Liver (tissue), 3 donors: ENCODE data around the gene SORBS2.

Experiments
- JUND ChIP-seq, 2 donors: IDR thresholded peaks; 2 replicates each; pipeline ENCODE4 v1.6.1; 2016; ENCODE audit warnings: antibody characterized with exemption in 2 of 2
- RAD21 ChIP-seq, 2 donors: IDR thresholded peaks; 2 replicates each; pipeline ENCODE4 v1.6.1; 2016; ENCODE audit warnings: antibody characterized with exemption in 2 of 2, mild to moderate bottlenecking in 2 of 2
- TAF1 ChIP-seq: conservative IDR thresholded peaks from 2 replicates; pipeline ENCODE4 v1.6.1; 2016; ENCODE audit warnings: antibody characterized with exemption, mild to moderate bottlenecking
- TF ChIP-seq, protein P1 (sequence below): fragments of 150-350 bp; IDR thresholded peaks from 2 replicates; pipeline ENCODE4 v1.5.1; 2017; ENCODE audit warnings: improper control_type of control experiment, low read depth, low read length; ENCODE audit not compliant: missing input control
- TF ChIP-seq, protein P2 (sequence below): IDR thresholded peaks from 2 replicates; pipeline ENCODE4 v1.6.1; 2016; ENCODE audit warnings: antibody characterized with exemption
- TF ChIP-seq, protein P3 (sequence below): IDR thresholded peaks from 2 replicates; pipeline ENCODE4 v1.6.1; 2016; ENCODE audit warnings: antibody characterized with exemption, mild to moderate bottlenecking
- TF ChIP-seq, protein P4 (sequence below): IDR thresholded peaks from 2 replicates; pipeline ENCODE4 v1.6.1; 2016; ENCODE audit warnings: antibody characterized with exemption
- TF ChIP-seq, protein P5 (sequence below): IDR thresholded peaks from 2 replicates; pipeline ENCODE4 v1.6.1; 2016; ENCODE audit warnings: antibody characterized with exemption
- donor health status: healthy.
- donor health status: healthy.

DNA sequence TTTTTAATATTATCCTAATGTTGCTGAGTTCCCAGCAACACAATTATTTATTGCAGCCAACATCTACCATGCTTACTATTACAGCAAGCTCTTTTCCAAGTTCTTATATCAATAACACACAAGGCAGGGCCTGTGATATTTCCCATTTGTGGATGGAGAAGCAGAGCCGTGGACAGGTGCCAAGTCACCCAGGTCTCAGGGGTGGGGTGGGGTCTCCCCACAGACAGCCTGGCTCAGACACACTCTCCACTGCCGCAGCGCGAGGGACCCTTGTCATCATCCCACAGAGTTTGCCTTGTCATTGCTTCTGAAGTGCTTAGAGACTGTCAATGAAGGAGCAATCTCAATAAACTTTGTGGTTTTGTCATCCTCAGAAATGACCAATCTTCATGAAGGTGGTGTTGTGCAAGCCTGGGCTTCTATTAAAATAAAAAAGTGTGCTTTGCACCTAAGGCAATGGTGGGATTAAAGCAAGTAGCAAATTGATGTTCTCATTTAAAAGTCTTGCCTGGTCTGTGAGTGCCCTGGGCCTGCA, 76.1 kb downstream of the SORBS2 start:
- TF ChIP-seq, protein P1, sequence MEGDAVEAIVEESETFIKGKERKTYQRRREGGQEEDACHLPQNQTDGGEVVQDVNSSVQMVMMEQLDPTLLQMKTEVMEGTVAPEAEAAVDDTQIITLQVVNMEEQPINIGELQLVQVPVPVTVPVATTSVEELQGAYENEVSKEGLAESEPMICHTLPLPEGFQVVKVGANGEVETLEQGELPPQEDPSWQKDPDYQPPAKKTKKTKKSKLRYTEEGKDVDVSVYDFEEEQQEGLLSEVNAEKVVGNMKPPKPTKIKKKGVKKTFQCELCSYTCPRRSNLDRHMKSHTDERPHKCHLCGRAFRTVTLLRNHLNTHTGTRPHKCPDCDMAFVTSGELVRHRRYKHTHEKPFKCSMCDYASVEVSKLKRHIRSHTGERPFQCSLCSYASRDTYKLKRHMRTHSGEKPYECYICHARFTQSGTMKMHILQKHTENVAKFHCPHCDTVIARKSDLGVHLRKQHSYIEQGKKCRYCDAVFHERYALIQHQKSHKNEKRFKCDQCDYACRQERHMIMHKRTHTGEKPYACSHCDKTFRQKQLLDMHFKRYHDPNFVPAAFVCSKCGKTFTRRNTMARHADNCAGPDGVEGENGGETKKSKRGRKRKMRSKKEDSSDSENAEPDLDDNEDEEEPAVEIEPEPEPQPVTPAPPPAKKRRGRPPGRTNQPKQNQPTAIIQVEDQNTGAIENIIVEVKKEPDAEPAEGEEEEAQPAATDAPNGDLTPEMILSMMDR, result no peak
- TF ChIP-seq TAF1 (no peak), JUND (IDR thresholded peaks at IDR 0.05) (no peak), RAD21 (IDR thresholded peaks at IDR 0.05) (no peak)
- TF ChIP-seq, protein P2, sequence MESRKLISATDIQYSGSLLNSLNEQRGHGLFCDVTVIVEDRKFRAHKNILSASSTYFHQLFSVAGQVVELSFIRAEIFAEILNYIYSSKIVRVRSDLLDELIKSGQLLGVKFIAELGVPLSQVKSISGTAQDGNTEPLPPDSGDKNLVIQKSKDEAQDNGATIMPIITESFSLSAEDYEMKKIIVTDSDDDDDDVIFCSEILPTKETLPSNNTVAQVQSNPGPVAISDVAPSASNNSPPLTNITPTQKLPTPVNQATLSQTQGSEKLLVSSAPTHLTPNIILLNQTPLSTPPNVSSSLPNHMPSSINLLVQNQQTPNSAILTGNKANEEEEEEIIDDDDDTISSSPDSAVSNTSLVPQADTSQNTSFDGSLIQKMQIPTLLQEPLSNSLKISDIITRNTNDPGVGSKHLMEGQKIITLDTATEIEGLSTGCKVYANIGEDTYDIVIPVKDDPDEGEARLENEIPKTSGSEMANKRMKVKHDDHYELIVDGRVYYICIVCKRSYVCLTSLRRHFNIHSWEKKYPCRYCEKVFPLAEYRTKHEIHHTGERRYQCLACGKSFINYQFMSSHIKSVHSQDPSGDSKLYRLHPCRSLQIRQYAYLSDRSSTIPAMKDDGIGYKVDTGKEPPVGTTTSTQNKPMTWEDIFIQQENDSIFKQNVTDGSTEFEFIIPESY, result no peak
- TF ChIP-seq, protein P3, sequence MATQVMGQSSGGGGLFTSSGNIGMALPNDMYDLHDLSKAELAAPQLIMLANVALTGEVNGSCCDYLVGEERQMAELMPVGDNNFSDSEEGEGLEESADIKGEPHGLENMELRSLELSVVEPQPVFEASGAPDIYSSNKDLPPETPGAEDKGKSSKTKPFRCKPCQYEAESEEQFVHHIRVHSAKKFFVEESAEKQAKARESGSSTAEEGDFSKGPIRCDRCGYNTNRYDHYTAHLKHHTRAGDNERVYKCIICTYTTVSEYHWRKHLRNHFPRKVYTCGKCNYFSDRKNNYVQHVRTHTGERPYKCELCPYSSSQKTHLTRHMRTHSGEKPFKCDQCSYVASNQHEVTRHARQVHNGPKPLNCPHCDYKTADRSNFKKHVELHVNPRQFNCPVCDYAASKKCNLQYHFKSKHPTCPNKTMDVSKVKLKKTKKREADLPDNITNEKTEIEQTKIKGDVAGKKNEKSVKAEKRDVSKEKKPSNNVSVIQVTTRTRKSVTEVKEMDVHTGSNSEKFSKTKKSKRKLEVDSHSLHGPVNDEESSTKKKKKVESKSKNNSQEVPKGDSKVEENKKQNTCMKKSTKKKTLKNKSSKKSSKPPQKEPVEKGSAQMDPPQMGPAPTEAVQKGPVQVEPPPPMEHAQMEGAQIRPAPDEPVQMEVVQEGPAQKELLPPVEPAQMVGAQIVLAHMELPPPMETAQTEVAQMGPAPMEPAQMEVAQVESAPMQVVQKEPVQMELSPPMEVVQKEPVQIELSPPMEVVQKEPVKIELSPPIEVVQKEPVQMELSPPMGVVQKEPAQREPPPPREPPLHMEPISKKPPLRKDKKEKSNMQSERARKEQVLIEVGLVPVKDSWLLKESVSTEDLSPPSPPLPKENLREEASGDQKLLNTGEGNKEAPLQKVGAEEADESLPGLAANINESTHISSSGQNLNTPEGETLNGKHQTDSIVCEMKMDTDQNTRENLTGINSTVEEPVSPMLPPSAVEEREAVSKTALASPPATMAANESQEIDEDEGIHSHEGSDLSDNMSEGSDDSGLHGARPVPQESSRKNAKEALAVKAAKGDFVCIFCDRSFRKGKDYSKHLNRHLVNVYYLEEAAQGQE, result no peak
- TF ChIP-seq, protein P4, sequence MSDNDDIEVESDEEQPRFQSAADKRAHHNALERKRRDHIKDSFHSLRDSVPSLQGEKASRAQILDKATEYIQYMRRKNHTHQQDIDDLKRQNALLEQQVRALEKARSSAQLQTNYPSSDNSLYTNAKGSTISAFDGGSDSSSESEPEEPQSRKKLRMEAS, result no peak
- TF ChIP-seq, protein P5, sequence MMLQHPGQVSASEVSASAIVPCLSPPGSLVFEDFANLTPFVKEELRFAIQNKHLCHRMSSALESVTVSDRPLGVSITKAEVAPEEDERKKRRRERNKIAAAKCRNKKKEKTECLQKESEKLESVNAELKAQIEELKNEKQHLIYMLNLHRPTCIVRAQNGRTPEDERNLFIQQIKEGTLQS, result no peak
